Raji (cell line): ENCODE measurements around the gene HSPA12B.

ENCODE experiments used
- POLR2A ChIP-seq: IDR thresholded peaks from 2 replicates; pipeline ENCODE4 v1.6.1; 2011; ENCODE audit warnings: low read depth, low read length, control low read depth; ENCODE audit not compliant: insufficient read depth

HSPA12B gene, protein sequence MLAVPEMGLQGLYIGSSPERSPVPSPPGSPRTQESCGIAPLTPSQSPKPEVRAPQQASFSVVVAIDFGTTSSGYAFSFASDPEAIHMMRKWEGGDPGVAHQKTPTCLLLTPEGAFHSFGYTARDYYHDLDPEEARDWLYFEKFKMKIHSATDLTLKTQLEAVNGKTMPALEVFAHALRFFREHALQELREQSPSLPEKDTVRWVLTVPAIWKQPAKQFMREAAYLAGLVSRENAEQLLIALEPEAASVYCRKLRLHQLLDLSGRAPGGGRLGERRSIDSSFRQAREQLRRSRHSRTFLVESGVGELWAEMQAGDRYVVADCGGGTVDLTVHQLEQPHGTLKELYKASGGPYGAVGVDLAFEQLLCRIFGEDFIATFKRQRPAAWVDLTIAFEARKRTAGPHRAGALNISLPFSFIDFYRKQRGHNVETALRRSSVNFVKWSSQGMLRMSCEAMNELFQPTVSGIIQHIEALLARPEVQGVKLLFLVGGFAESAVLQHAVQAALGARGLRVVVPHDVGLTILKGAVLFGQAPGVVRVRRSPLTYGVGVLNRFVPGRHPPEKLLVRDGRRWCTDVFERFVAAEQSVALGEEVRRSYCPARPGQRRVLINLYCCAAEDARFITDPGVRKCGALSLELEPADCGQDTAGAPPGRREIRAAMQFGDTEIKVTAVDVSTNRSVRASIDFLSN

GRCh38 chr20:3732327-3733118, at the start of gene HSPA12B:
Gene HSPA12B (plus strand): TSS chr20:3732685. CDS start chr20:3738675, 5,990 bp downstream.
- no peak for TF ChIP-seq POLR2A

DNA sequence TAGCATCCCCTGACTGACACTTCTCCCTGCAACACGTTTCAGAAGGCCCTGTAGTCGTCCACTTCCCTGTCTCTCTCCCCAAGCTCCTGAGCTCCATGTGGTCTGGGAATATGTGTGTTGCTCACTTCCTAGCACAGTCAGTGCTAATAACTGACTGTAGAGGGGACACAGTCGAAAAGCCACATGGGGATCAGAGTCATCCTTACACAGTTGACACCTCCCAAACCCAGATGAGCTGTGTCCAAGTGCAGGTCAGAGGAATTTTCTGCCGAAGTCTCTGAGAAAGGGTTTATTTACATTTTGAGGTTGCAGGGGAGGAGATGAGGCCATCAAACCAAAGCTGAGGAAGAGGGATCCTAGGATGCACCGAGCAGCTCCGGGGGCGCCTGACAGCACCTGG, 47.1 kb upstream of the HSPA12B start:
- no peak for TF ChIP-seq POLR2A

GRCh38 chr20:3686421-3686820, 46.1 kb upstream of the HSPA12B start:
- TF ChIP-seq POLR2A = no peak

- no peak for TF ChIP-seq POLR2A
Measured at GRCh38 chr20:3686867-3687321, 45.6 kb upstream of the HSPA12B start.

- no peak for TF ChIP-seq POLR2A
Measured at GRCh38 chr20:3687655-3688054, 44.8 kb upstream of the HSPA12B start.

DNA sequence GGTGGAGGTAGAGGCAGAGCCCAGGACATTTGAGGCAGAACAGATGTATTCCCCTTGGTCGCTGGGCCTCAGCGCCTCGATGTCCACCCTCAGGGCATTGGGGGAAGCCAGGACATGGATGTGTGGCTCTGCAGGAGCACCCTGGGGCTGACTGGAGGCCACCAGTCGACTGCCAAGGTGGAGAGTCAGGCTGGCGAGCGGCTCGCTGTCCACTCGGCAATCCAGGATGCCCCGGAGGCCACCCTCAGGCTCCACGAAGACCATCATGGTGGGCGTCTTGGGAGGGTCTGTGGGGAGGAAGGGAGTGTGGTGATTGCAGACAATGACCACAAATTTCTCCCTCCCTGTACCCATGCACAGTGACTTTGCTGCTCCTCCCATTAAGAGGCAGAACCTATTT, 42.5 kb upstream of the HSPA12B start:
- TF ChIP-seq POLR2A = no peak

GRCh38 chr20:3690413-3690812, 42.1 kb upstream of the HSPA12B start:
- TF ChIP-seq POLR2A = no peak

DNA sequence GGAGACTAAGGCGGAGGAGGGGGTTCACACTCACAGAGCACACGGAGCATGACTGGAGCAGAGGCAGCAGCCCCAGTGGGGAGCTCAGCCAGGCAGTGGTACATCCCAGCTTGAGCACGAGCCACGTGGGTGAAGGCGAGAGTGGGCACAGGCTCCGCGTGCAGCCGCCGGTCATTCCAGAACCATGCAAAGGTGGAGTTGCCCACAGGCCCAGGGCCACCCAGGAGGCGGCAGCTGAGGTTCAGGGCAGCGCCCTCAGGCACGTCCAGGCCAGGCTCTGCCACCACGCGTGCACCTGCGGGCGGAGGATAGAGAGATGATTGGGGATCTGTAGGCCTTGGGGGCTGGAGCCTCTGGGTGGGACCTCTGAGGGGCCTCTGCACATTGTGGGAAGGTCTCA, 41.2 kb upstream of the HSPA12B start:
- no peak for TF ChIP-seq POLR2A

GRCh38 chr20:3691897-3692296, 40.6 kb upstream of the HSPA12B start:
- no peak for TF ChIP-seq POLR2A

DNA sequence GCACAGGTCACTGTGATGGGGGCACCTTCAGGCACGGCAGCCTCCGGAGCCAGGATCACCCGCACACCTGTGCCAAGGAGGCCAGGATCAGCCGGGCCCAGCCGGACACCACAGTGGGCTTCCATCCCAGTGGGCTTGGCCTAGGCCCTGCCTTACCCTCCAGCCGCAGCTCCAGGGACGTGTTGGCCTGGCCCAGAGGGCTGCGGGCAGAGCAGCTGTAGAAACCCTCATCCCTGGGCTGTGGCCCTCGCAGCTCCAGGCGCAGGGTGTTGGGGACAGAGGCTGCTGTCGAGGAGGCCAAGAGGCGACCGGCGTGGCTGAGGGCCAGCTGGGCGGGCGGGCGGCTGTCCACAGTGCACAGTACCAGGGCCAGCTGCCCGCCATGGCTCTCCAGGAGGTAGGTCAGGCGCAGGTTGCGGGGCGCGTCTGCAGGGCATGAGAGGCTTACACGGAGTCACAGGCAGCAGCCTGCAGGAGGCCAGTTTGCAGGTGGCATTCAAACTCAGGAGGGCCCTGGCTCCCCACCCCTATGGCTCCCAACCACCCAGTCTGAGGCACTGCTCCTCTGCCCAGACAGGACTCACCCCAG, 39.7 kb upstream of the HSPA12B start:
- TF ChIP-seq POLR2A = no peak

GRCh38 chr20:3693376-3693775, 39.1 kb upstream of the HSPA12B start:
- TF ChIP-seq POLR2A = no peak

- no peak for TF ChIP-seq POLR2A
Measured at GRCh38 chr20:3694864-3695263, 37.6 kb upstream of the HSPA12B start.

GRCh38 chr20:3696200-3696599, 36.3 kb upstream of the HSPA12B start:
- no peak for TF ChIP-seq POLR2A

DNA sequence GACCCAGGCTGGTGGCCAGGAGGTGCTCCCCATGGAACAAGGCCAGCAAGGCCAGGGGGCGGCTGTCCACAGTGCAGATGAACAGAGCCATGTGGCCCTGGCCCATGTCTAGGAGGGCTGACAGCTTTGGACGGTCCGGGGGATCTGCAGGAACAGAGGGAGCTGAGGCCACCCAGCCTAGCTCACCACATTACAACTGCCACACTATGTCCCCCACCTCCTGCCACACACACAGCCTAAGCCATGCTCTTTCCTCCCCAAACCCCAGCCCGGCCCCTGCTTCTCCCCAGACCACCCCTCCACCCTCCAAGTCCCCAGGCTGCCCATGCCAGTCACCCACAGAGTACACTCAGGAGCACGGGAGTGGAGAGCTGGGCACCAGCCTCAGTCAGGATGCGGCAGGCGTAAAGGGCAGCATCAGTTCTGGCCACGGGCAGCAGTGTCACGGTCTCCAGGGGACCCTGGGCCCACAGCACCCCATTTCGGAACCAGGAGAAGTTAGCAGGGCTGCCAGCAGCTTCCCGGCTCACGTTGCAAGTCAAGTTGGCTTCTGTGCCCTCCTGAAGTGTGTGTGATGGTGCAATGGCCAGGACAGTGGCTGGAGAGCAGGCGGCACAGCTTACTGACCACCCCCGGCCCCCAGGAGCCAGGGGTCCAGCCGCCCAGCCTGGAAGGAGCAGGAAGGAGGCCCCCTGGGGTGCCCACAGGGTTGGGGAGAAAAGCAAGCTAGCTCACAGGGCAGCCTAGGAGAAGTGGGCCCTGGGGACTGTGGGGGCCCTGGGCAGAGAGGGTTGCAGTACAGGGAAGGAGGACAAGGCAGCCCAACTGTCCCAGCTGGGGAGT, 35.5 kb upstream of the HSPA12B start:
- TF ChIP-seq POLR2A = no peak
